SIG-M5 treated with dmso at 0.1 percent for 504 hours (cell line): ENCODE results near the gene STK40.
A peak's percentile ranks its signal among the peaks of the same experiment; 100 is the strongest.

Experiments
- DNase-seq: peaks from one replicate; lab custom pipeline; 2025; ENCODE audit not compliant: unreplicated experiment; lab: John Stamatoyannopoulos, UW

The STK40 gene

DNA sequence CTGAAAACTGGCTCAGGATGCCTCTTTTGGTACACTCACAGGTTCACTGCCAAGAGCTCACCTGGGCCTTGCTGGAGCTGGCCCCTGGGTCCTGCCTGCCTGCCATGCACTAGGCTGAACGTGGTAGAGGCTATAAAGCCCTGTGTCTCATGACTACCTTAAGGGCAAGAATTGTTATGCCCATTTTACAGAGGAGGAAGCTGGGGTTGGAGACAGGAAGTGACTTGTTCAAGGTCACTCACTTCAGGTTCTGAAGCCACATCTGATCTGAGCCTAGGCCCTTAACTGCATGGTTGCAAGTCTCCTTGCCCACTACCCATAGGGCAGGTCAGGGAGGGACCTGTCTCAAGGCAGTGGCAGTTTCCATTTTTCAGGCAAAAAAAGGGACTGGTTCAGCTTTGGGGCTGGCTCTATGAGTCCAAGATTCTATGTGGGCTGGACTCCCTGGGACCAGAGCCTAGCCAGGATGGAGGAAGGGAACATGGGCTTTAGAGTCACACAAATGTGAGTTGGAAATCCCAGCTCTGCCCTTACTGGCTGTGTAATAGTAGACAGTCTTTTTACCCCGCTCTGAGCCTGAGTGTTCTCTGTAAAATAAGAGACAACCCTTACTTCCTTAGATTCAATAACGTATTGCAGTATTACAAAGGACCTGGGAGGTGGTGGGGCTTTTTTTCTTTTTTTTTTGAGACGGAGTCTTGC, 7.8 kb downstream of the STK40 start:
- DNase-seq, result no peak

DNA sequence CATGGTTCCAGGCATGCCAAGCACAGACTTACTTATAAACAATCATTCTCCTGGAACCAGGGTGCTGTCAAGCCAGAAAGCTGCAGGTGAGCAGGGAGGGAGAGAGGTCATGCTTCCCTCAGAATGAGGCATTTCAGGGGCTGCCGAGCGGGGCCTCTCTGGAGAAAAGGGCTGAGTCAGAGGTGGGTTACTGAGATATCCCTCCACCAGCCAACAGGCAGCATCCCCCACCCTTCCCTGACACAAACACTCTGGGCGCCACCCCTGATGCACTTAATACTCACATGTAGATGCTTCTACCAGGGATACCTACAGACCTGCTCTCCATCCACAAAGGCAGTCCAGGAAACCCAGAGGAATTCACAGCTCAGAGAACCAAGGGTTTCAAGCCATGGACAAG, 13.1 kb downstream of the STK40 start:
- DNase-seq, result no peak

DNA sequence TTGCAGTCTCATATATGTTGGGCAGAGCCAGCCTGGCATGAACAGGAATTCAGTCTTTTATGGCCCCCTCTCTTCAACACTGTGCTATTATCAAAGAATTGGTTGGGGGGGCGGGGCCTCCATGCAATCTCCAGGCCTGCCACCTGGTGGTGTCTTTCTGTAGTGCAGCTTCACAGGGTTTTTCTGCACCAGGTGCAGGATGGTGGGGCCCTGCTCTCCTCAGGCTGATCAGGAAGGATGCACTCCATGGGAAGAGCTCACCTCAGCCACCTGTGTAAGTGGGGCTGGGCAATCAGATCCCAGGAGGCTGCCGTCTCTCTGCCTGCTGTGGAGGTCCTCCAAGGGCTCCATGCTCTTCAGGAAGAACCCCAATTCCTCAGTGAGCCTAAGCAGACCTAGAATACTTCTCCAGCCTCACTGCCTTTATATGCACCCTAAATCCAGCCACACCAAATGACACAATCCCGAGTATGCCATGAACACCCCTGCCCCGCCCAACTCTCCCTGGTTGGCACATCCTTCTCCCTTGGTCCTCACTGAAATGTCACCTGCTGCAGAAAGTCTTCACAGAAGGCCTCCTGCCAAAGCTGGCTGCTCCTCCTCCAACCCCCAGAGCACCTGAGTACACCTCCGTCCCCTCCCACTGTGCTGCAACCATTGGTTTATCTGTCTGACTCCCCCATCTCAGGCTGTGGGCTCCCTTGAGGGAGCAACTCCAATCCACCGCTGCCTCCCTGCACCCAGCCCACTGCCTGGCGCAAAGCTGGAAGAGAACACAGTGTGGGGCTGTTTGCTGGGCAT, 16.5 kb downstream of the STK40 start:
- DNase-seq, result peak; percentile 59

DNA sequence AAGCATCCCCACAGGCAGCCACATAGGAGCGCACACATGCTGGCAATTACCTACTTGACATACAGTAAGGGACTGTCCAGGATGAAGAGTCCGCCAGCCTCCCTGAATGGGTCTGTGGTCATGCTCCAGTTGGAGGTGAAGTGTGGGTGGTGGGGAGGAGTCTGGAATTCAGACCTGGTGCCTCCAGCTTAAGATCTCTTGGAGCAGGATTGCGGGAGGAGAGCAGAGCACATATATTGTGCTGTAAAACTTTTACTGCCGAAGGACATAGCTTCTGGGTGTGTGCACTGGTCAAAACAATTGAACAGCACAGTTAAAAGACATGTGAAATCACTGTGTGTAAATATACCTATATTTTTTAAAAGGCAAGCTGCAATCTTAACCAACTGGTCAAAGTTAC, 17.9 kb downstream of the STK40 start:
- DNase-seq, result no peak

DNA sequence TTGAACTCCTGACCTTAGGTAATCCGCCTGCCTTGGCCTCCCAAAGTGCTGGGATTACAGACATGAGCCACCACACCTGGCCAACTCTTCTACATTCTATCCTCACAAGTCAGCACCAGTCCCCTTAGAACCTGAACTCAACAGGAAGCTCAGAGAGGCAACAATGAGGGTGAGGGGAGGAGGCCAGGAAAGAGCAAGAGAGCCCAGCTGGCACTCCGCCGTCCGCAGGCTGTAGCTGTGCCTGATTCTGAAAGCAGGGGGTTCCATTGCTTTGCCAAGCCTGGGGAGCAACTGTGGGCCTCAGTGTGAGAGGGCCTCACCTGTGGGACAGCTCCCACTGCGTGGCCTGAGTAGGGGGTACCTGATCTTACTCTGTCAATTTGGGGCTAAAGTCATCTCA, 18.7 kb downstream of the STK40 start:
- DNase-seq, result no peak

DNA sequence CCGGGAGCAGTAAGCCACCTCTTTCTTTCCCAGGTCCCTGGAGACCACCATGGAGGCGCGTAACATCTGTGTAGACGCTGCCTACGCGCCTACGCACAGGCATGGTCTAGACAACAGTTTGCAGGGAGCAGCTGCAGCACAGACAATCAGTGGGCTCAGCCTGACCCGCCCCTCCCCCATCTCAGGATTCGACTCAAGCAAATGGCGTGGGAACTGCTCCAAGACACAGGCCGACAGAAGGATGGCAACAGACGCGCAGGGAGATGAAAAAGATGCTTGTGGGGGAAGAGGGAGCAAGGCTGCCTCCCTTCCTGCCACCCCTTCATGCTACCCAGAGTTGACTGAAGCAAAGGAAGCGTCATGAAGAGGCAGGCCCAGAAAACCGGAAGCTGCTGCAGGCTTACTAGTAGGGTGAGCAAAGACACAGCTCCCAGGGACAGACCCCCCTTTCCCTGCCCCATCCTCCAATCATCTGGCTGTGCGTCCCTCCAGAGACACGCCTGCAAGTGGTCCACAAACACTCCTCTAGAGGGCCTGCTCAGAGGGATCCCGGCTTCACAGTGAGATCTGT, 19.5 kb downstream of the STK40 start:
- DNase-seq, result no peak

DNA sequence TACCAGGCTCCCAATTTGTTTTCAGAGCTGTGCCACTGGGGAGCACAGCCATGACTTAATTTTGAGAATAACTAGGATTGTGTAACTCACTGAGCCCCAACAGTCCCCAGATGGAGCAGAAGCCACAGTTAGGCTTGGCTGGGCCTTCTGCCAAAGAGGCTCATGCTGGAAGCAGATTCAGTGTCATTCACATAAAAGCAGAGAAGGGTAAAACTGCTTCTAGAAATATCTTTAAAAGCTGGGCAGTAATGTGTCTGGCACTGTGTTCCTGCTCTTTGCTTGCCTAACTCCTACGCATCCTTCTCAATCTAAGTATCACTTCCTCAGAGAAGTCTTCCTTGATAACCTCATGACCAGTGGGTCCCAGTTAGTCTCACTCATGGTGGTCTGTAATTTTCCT, 20.3 kb downstream of the STK40 start:
- DNase-seq, result peak; percentile 66

DNA sequence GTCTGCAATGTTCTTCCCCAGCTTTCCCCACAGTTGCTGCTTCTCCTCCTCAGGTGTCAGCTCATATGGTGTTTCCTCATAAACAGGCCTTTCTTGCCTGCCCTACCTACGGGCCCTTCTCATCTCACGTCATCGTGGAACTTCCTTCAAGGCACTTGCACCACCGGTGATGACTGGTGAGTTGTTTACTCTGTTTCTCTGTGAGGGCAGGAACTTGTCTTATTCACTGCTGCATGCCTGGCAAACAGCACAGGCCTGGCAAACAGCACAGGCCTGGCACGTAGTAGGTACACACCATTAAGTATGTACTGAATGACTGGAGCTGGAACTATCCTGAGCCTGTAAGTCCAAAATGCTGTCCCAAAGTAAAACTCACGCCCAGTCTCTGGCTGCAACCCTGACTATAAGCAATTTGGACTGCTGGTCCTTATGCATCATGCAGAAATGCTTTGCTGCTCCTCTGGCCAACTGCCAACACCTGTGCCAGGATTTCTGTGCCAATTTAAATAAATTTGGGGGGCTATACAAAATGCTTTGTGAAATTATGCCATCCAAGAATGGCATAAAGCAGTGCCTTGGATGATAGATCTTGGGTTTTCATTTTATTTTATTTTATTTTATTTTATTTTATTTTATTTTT, 25.7 kb downstream of the STK40 start:
- DNase-seq, result no peak

DNA sequence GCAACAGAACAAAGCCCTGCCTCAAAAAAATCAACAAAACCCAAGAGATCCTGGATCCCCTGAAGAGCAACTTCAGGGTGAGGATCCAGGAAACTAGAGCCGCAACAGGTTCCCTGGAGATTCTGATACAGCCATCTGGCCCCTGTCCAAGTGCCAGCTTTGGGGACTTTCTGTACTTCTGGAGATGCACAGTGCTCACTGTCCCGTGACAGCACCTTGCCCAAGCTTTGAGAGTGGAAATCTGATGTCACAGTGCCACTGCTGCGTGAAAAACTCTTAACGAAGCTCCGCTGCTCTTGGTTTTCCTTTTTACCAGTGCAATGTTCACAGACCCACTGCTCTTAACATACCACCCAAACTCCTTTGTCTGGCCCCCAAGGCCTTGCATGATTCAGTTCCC, 26.3 kb downstream of the STK40 start:
- DNase-seq, result no peak

DNA sequence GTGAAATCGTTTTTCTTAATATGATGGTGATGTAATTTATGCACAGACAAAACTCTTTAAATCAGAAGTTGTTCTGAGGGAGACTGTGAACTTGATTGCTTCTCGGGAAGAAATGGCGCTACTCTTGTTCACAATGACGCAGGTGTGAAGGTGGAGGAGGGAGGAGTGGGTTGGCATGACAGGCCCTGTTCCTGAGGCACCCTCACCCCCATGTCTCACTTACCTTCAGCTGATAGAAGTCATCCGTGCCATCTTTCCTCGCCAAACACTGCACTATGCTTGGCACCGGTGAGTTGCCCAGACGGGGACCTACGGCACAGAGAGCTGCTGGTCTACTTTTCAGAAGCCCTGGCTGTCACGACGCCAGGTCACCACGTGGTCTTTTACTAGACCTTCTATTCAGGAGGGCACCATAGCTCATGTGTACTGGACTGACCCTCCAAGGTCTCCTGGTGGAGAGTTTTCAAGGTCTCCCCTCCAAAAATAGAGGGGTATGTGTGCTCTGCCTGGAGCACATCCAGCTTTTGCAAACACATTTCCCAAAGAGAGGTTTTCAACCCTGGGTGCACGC, 27.1 kb downstream of the STK40 start:
- no peak for DNase-seq

DNA sequence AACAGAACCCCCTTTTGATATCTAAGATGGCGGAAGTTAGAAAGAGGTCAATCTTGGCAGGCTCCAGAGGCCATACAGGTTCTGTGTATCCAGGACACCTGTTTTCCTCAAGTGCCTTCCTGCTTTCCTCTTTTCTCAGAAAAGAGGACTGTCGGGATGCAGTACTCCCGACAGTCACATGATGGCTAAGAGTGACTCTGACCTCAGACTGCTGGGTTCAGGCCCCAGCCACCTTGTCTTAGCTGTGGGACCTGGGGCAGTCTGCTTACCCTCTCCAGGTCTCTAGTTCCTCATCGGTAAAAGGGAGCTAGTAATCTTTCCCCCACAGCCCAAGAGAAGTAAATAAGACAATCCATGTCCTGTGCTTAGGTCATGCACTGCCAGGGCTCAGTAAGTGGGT, 29.9 kb downstream of the STK40 start:
- DNase-seq, result no peak

DNA sequence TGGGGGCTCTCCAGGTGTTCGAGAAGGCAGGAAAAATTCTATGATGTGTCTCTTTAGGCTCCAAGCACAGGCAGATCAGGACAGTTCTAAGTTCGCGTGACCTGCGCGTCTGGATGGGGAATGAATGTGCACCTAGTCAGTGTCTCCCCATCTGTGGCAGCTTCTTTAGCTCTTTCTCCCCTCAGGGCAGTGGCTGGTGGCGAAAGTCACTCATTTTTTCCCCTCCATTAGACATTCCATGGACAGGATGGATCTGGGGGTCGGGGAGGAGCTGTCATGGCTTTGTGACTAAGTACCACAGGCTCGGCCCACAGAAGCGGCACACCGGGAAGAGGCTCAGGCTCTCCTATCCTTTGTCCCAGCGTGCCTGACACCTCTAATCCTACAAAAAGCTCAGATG, 31.2 kb downstream of the STK40 start:
- no peak for DNase-seq

DNA sequence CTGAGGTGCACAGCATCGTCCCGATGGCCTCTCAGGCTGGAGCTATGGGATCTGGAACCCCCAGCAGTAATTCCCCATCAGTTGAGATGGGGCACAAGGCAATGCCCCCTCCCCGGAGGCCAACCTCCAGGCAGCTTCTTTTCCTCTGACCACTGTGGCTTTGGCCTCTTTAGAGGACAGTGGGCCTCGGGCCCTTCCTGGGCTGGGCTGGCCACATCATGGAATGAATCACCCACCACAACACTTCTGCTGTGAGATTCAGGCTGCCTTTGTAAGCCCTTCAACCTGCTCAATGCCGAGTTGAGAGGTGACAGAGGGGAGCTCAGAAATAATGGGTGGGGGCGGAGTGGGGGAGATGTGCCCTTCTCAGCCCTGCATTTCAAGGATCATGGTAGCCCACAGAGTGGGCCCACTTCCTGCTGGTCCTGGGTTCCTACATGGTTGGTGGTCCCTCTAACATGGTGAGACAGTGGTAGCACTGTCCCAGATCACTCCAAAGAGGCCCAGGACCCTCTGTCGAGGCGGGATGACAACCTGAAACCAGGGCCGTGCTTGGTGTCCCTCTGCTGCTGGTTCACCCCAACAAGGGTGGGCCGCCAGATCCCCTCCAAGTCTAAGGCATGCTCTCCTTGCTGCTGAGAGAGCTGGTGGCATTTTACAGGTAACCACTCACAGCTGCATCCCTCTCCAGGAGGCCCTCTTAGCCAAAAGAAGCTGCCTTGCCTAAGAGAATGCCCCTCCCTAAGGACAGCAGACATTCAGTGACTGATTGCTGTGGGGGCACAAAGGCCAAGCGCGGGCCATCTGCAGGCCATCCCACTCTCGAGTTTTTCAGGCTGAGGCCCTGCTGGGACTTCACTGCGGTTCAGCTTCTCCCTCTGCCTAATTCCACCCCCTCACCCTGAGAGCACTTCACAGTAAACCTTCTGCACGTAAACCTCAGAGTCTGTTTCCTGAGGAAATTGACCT, 32.5 kb downstream of the STK40 start:
- no peak for DNase-seq

DNA sequence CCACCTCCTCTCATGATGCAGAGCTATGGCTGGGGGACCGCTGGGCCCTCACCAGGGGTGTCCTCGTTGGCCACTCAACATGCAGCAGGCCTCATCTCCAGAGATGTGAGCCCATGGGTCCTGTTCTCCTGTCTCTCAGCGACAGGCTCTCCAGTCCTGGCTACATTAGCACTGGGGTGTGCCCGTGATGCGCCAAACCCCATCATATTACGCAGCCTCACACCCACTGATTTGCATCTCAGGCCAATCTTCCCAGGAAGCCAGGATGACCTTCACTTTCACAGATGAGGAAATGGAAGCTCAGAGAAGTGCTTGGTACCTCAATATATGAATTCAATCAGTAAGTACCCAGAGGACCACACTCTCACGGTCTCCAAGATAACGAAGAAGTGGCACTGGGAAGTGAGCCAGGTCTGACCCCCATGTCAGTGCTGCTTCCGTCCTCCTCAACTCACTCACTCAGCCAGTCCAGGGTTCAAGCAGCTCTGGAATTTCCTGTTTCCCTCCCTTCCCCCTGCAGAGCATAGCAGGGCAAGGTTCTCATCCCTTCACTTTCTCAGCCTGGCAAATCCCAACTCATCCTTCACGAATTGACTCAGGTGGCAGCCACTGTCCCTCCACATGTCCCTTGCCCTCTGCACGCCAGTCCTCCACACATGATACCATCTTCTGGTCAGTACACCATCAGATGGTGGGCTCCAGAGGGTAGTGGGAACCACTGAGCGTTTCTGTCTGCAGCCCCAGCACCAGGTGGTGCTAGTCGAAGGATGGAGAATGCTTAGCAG, 33.4 kb downstream of the STK40 start:
- DNase-seq, result no peak

DNA sequence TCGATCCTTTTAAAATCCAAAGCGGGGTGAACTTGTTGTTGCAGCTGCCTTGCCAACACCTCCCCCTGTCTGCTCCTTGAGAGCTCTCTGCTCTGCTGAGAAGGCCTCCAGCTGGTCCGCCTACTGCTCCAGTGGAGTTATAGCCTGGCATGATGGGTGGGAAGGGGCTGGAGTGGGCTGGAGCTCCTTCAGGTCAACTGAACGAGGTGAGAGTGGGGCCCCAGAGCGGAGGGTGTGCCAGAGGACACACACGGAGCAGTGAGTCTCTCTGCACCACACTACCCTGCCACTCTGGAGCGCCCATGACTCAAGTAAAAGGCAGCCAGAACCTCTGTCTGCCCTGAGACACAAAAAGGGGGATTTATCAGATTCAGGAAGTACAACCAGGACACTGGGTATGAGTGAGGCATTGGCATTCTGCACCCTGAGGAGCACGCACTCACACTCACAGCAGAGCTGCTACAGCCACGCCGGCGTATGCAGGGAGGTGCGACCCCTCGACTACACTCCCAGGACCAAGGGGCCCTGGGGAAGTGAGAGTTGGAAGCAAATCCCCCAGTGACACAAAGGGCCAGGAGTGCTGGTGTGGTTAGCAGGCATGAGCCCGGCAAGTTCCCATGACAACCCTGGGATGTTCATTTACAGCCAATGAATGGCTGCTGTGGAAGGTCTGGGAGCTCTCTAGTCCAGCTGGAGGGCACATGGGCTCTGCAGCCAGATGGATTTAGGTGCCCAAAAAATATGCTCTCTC, 34.3 kb downstream of the STK40 start:
- no peak for DNase-seq

DNA sequence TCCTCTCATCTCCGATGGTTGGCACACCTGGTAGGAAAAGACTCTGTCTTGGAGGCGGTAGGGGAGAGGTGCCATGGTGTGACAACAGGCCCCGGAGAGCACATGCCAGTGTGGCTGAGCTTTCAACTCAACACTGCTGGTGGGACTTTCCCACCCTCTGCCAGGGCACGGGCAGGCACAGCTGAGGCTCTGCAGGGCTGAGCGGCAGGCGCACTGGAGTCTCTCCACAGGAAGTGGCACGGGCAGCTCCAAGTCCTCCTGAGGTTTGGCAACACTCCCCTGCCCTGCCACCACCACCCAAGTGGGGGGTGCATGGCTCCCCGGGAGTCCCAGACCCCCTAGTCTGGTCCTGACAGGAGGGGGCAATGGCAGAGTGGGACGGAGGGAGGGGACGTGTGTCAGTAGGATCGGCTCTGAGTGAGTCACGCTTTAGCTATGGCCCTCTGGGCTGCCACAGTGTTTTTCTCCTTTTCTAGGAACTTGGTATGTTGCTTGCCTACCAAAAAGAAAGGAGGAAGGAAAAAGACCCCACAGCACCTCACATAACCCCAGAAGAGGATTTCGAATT, 35.0 kb downstream of the STK40 start:
- no peak for DNase-seq

DNA sequence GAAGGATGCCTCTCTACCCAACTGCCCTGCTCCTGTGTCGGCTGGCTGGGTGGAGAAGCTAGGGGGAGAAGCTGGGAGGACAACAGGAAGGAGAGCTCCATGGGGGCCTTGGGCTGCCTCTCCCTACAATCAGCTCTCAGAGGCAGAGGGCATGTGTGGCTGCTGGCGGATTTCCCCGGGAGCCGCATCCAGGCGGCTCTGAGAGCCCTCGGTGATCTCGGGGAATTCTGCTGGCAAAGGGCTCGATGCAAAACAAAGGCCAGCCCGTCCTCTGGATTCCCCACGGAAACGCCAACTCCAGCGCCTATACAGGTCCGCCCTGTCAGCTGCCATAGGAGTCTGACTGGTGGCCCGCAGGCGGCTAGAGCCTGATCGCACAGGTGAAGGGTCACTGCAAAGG, 35.9 kb downstream of the STK40 start:
- no peak for DNase-seq

DNA sequence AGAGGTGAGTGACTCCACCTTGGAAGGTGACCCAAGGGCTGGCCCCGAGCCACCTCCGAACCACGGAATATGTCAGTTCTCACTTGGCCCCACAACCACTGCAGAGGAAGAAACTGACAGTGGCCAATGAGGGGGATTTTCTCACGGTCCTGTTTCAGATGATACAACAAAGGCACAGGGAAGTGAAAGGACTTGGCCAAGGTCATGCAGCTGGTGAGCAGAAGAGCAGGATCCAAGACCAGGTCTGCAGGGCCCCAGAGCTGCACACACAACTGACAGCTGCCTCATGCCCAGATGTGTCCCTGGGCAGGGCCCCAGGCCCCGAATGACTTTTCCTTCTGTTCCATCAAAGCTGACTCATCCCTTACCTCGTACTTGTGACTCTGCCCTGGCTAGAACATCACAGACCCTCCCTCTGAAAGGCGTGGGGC, 36.5 kb downstream of the STK40 start:
- peak; percentile 60 for DNase-seq
